GM20000 (cell line): Measurements from ENCODE around the gene CARD6.
"Not testable (repeated sequence)": the region's sequence is repeated elsewhere in the genome, so short reads cannot be mapped to it uniquely, and the experiment has no call there.

Experiments
- DNase-seq: peaks from one replicate; pipeline ENCODE4 v3.0.0; 2012; ENCODE audit warnings: low spot score
- TF ChIP-seq, protein P1 (sequence below): IDR thresholded peaks from 2 replicates; pipeline ENCODE4 v1.5.1; 2012; ENCODE audit warnings: mild to moderate bottlenecking, control low read depth; ENCODE audit errors: extremely low read depth, missing control alignments

CARD6 gene

GRCh38 chr5:40841068-40841805 is at the start of gene CARD6:
CARD6 (plus strand) TSS chr5:40841367; CDS start chr5:40841383, 16 bp downstream.
- peak; percentile 15 for DNase-seq
- TF ChIP-seq, protein P1, sequence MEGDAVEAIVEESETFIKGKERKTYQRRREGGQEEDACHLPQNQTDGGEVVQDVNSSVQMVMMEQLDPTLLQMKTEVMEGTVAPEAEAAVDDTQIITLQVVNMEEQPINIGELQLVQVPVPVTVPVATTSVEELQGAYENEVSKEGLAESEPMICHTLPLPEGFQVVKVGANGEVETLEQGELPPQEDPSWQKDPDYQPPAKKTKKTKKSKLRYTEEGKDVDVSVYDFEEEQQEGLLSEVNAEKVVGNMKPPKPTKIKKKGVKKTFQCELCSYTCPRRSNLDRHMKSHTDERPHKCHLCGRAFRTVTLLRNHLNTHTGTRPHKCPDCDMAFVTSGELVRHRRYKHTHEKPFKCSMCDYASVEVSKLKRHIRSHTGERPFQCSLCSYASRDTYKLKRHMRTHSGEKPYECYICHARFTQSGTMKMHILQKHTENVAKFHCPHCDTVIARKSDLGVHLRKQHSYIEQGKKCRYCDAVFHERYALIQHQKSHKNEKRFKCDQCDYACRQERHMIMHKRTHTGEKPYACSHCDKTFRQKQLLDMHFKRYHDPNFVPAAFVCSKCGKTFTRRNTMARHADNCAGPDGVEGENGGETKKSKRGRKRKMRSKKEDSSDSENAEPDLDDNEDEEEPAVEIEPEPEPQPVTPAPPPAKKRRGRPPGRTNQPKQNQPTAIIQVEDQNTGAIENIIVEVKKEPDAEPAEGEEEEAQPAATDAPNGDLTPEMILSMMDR = no peak

- TF ChIP-seq, protein P1 = no peak
- no peak for DNase-seq
Observed at GRCh38 chr5:40791715-40792139, 49.4 kb upstream of the CARD6 start.

GRCh38 chr5:40792691-40793090 is 48.5 kb upstream of the CARD6 start:
- not testable (repeated sequence) for DNase-seq

DNA sequence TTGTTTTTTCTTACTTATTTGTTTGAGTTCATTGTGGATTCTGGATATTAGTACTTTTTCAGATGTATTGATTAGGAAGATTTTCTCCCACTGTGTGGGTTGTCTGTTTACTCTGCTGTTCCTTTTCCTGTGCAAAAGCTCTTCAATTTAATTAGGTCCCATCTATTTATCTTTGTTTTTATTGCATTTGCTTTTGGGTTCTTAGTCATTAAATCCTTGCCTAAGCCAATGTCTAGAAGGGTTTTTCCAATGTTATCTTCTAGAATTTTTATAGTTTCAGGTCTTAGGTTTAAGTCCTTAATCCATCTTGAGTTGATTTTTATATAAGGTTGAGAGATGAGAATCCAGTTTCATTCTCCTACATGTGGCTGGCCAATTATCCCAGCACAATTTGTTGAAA is 46.8 kb upstream of the CARD6 start:
- DNase-seq = not testable (repeated sequence)

GRCh38 chr5:40794877-40795276 is 46.3 kb upstream of the CARD6 start:
- DNase-seq = not testable (repeated sequence)

DNA sequence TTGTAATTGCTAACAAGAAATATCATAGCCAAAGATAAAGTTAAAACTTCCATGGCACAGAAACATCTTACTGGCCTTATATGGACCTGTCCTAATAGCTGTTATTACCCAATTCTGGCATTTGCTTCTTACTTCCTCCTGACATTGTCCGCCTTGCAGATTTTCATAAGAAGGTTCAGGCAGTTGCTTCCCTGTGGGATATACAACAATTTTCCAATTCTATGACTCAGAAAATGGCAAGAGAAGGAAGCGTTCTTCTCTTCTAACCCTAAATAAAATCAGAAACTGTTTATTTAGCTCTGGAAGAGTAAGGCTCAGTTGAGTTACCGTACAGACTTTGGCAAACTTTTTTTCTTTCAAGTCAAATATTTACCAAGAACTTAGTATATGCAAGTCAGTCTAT is 44.7 kb upstream of the CARD6 start:
- no peak for DNase-seq
- TF ChIP-seq, protein P1 = no peak

DNA sequence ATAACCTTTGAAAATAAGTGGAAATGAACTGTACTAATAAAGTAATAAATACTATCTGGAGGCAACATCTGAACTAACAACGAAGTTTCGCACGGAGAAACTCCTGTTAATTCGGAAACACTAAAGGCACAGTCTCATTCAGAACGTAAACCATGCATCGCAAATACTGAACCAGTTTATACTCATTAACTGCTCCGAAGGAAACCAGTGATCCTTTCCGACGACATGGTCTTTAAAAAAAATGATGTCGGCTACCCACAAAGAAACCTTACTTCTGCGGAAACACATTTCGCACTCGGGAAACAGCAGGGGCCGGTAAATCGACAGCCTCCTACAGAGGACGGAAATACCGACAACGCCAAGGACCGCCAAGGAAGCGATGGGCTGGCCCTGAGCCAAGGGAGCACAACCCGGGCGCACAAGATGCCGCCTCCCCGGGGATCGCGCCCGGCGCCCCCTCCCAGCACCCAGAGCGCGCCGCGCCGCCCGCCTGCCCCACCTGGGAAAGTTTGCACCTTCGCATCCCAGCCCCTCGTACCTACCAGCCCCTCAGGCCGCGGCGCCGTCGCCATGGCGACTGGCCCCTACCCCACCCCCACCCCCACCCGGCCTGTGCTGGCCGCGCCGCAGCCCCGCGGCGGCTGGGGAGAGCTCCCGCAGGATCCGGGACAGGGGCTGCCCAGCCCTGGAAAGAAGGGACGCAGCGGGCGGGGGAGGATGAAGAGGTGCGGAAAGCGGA is 43.7 kb upstream of the CARD6 start:
- DNase-seq = peak; percentile 58
- TF ChIP-seq, protein P1 = no peak

DNA sequence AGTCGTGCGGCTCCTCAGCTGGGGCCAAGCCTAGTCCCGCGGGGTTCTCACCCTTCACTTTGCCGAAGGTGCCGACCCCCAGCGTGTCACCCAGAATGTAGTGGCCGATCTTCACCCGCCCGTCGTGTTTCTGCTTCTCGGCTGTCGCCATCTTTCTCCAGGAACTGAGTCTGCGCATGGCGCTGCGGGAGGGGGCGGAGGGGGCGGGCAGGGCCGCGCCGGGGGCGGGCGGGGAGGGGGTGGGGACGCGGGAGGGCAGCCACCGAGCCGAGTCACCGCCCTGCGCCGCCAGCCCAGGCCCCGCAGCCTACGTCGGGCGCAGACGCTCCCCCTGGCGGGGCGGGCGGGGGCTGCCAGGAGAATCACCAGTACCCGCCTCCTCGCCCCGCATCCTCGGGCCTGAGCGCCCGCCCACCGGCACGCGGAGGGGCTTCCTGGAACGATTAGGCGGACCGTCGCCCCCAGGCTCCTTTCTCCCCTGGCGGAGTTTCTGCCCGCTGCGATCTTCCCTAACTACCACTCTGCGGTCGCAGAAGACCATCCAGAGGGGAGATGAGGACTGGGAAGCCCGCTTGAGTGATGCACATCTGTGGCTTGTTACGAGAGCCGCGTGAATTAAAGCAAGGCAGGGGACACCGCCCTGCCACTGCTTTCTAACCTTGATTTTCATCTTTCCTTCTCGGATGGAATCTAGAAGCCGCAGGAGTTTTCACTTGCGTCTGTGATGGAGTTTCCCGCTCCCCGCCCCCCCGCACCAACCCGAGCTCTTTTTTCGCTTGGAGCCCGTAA is 43.0 kb upstream of the CARD6 start, which contains the start of gene PRKAA1:
TSS of gene PRKAA1 (minus strand) at position 363 of the 789 bp plus-strand sequence. CDS start at position 178, 185 bp downstream.
- DNase-seq = peak; percentile 96
- TF ChIP-seq, protein P1 = peak; percentile 57
